Gastroesophageal sphincter (tissue), 3 donors: ENCODE results near the gene MITF.

Experiments used
- EP300 ChIP-seq: sonication (generic); formaldehyde crosslinking; IDR thresholded peaks from one replicate; pipeline ENCODE4 v1.6.1; 2017; ENCODE audit warnings: antibody characterized with exemption, mild to moderate bottlenecking
- POLR2A ChIP-seq, 2 donors: fragments of 450-650 bp; IDR thresholded peaks; one replicate each; pipeline ENCODE4 v1.6.1; 2017; ENCODE audit warnings: antibody characterized with exemption in 2 of 2, mild to moderate bottlenecking in 2 of 2, moderate library complexity in 1 of 2
- POLR2AphosphoS5 ChIP-seq: sonication (generic); formaldehyde crosslinking; IDR thresholded peaks from one replicate; pipeline ENCODE4 v1.6.1; 2017; ENCODE audit warnings: antibody characterized with exemption
- TF ChIP-seq, protein P1 (sequence below), 4 experiments: fragments of 200-600 bp in 2 of 4; fragments of 450-650 bp in 2 of 4; sonication (generic) in 1 of 4; IDR thresholded peaks; one replicate each; pipeline ENCODE4 v1.5.1; 2017 to 2019; ENCODE audit warnings: antibody characterized with exemption in 4 of 4, mild to moderate bottlenecking in 2 of 4, moderate library complexity in 2 of 4

DNA sequence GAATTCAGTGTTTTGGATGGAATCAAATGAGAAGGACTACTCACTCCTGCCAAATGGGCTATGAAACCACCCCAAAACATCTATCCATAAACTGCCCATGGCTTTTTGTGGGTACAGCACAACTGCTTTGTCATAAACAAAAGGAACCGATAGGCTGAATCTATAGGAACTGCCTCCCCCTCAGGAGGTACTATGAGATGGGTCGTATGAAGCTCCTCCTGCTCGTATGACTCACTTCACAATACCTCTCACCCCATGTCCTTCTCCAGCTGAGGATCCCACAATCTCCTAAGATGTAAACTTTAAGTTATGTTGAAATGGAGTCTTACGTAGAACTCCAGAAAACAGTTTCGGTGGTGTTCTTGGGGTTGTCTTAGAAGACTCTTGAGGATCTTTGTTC lies 130.4 kb downstream of the MITF start:
- TF ChIP-seq POLR2A (IDR thresholded peaks at IDR 0.05) = no peak
- TF ChIP-seq, protein P1, sequence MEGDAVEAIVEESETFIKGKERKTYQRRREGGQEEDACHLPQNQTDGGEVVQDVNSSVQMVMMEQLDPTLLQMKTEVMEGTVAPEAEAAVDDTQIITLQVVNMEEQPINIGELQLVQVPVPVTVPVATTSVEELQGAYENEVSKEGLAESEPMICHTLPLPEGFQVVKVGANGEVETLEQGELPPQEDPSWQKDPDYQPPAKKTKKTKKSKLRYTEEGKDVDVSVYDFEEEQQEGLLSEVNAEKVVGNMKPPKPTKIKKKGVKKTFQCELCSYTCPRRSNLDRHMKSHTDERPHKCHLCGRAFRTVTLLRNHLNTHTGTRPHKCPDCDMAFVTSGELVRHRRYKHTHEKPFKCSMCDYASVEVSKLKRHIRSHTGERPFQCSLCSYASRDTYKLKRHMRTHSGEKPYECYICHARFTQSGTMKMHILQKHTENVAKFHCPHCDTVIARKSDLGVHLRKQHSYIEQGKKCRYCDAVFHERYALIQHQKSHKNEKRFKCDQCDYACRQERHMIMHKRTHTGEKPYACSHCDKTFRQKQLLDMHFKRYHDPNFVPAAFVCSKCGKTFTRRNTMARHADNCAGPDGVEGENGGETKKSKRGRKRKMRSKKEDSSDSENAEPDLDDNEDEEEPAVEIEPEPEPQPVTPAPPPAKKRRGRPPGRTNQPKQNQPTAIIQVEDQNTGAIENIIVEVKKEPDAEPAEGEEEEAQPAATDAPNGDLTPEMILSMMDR (IDR thresholded peaks at IDR 0.05) = no peak
- no peak for TF ChIP-seq POLR2AphosphoS5
- no peak for TF ChIP-seq EP300
